Activated naive CD8-positive, alpha-beta T cell (primary cell): ENCODE data around the gene WDR26.
A peak's percentile ranks its signal among the peaks of the same experiment; 100 is the strongest.

Experiments
- H3K27ac Mint-ChIP-seq: one replicate; pipeline ENCODE4 v1.8.0; 2021; ENCODE audit warnings: mixed read lengths
- H3K27me3 Mint-ChIP-seq: one replicate; pipeline ENCODE4 v1.8.0; 2021; ENCODE audit warnings: mixed read lengths
- H3K36me3 Mint-ChIP-seq: one replicate; pipeline ENCODE4 v1.8.0; 2021; ENCODE audit warnings: mixed read lengths
- H3K4me1 Mint-ChIP-seq: one replicate; pipeline ENCODE4 v1.8.0; 2021; ENCODE audit warnings: low read depth, mixed read lengths
- H3K4me3 Mint-ChIP-seq: one replicate; pipeline ENCODE4 v1.8.0; 2021; ENCODE audit warnings: mild to moderate bottlenecking, mixed read lengths
- H3K9me3 Mint-ChIP-seq: one replicate; pipeline ENCODE4 v1.8.0; 2021; ENCODE audit warnings: low read depth, mixed read lengths

Gene WDR26

GRCh38 chr1:224392411-224393249 is 42.0 kb downstream of the WDR26 start:
- Mint-ChIP-seq H3K9me3 (no peaks in the 10 kb centered on the region), H3K27ac (peak overlapping the region; percentile 84), H3K36me3 (peaks cover 24% of the 10 kb centered on the region), H3K4me1 (peaks cover 46% of the 10 kb centered on the region), H3K27me3 (no peaks in the 10 kb centered on the region), H3K4me3 (peak overlapping the region; percentile 39)

GRCh38 chr1:224390517-224390916 is 44.1 kb downstream of the WDR26 start:
- Mint-ChIP-seq H3K27ac (no peak overlapping the region), H3K36me3 (peaks cover 19% of the 10 kb centered on the region), H3K27me3 (no peaks in the 10 kb centered on the region), H3K9me3 (no peaks in the 10 kb centered on the region), H3K4me3 (no peak overlapping the region), H3K4me1 (peaks cover 54% of the 10 kb centered on the region)

GRCh38 chr1:224387943-224388342 is 46.7 kb downstream of the WDR26 start:
- Mint-ChIP-seq H3K27ac (peak overlapping the region; percentile 81), H3K9me3 (no peaks in the 10 kb centered on the region), H3K27me3 (no peaks in the 10 kb centered on the region), H3K36me3 (peaks cover 24% of the 10 kb centered on the region), H3K4me1 (peaks cover 51% of the 10 kb centered on the region), H3K4me3 (peak overlapping the region; percentile 12)

GRCh38 chr1:224387302-224387912 is 47.2 kb downstream of the WDR26 start:
- Mint-ChIP-seq H3K9me3 (no peaks in the 10 kb centered on the region), H3K36me3 (peaks cover 21% of the 10 kb centered on the region)

GRCh38 chr1:224383218-224383617 is 51.4 kb downstream of the WDR26 start:
- Mint-ChIP-seq H3K9me3 (no peaks in the 10 kb centered on the region), H3K4me1 (peaks cover 77% of the 10 kb centered on the region), H3K27ac (no peak overlapping the region), H3K36me3 (peaks cover 18% of the 10 kb centered on the region), H3K4me3 (no peak overlapping the region), H3K27me3 (no peaks in the 10 kb centered on the region)

More at GRCh38 chr1:224387302-224387912, 47.2 kb downstream of the WDR26 start:
- peaks cover 51% of the 10 kb centered on the region for H3K4me1 Mint-ChIP-seq
- no peaks in the 10 kb centered on the region for H3K27me3 Mint-ChIP-seq
- H3K4me3 Mint-ChIP-seq = peak overlapping the region; percentile 42
- peak overlapping the region; percentile 81 for H3K27ac Mint-ChIP-seq

GRCh38 chr1:224381880-224382548 is 52.6 kb downstream of the WDR26 start:
- H3K4me3 Mint-ChIP-seq = peak overlapping the region; percentile 80
- H3K4me1 Mint-ChIP-seq = peaks cover 78% of the 10 kb centered on the region
- peak overlapping the region; percentile 94 for H3K27ac Mint-ChIP-seq
- H3K27me3 Mint-ChIP-seq = no peaks in the 10 kb centered on the region
- peaks cover 24% of the 10 kb centered on the region for H3K36me3 Mint-ChIP-seq
- no peaks in the 10 kb centered on the region for H3K9me3 Mint-ChIP-seq

GRCh38 chr1:224380003-224380402 is 54.6 kb downstream of the WDR26 start:
- H3K4me3 Mint-ChIP-seq = peak overlapping the region; percentile 81
- peaks cover 17% of the 10 kb centered on the region for H3K36me3 Mint-ChIP-seq
- peak overlapping the region; percentile 71 for H3K27ac Mint-ChIP-seq
- no peaks in the 10 kb centered on the region for H3K9me3 Mint-ChIP-seq
- H3K27me3 Mint-ChIP-seq = no peaks in the 10 kb centered on the region
- peaks cover 85% of the 10 kb centered on the region for H3K4me1 Mint-ChIP-seq

GRCh38 chr1:224378855-224379631 is 55.6 kb downstream of the WDR26 start:
- Mint-ChIP-seq H3K4me3 (peak overlapping the region; percentile 81), H3K36me3 (peaks cover 19% of the 10 kb centered on the region), H3K9me3 (no peaks in the 10 kb centered on the region), H3K27ac (peak overlapping the region; percentile 71), H3K27me3 (no peaks in the 10 kb centered on the region), H3K4me1 (peaks cover 90% of the 10 kb centered on the region)

GRCh38 chr1:224377676-224378006 is 57.0 kb downstream of the WDR26 start:
- H3K4me3 Mint-ChIP-seq = peak overlapping the region; percentile 55
- peaks cover 18% of the 10 kb centered on the region for H3K36me3 Mint-ChIP-seq
- H3K4me1 Mint-ChIP-seq = peaks cover 89% of the 10 kb centered on the region
- no peaks in the 10 kb centered on the region for H3K9me3 Mint-ChIP-seq
- no peaks in the 10 kb centered on the region for H3K27me3 Mint-ChIP-seq
- H3K27ac Mint-ChIP-seq = peak overlapping the region; percentile 78

- Mint-ChIP-seq H3K36me3 (peaks cover 26% of the 10 kb centered on the region), H3K27ac (peak overlapping the region; percentile 82), H3K4me1 (peaks cover 76% of the 10 kb centered on the region), H3K9me3 (no peaks in the 10 kb centered on the region), H3K27me3 (no peaks in the 10 kb centered on the region), H3K4me3 (peak overlapping the region; percentile 41)
Observed at GRCh38 chr1:224375059-224375458, 59.5 kb downstream of the WDR26 start.

GRCh38 chr1:224373008-224373590 is 61.5 kb downstream of the WDR26 start:
- no peaks in the 10 kb centered on the region for H3K9me3 Mint-ChIP-seq
- no peaks in the 10 kb centered on the region for H3K27me3 Mint-ChIP-seq
- peaks cover 73% of the 10 kb centered on the region for H3K4me1 Mint-ChIP-seq
- peak overlapping the region; percentile 68 for H3K27ac Mint-ChIP-seq
- no peak overlapping the region for H3K4me3 Mint-ChIP-seq
- H3K36me3 Mint-ChIP-seq = peaks cover 23% of the 10 kb centered on the region

- peaks cover 22% of the 10 kb centered on the region for H3K36me3 Mint-ChIP-seq
- peaks cover 58% of the 10 kb centered on the region for H3K4me1 Mint-ChIP-seq
- no peak overlapping the region for H3K27ac Mint-ChIP-seq
Observed at GRCh38 chr1:224368409-224368808, 66.2 kb downstream of the WDR26 start.

GRCh38 chr1:224359207-224359606 is 75.4 kb downstream of the WDR26 start:
- Mint-ChIP-seq H3K27me3 (no peaks in the 10 kb centered on the region), H3K4me3 (peak overlapping the region; percentile 90), H3K27ac (peak overlapping the region; percentile 75), H3K4me1 (peaks cover 58% of the 10 kb centered on the region), H3K9me3 (no peaks in the 10 kb centered on the region), H3K36me3 (peaks cover 15% of the 10 kb centered on the region)

More at GRCh38 chr1:224368409-224368808, 66.2 kb downstream of the WDR26 start:
- Mint-ChIP-seq H3K27me3 (no peaks in the 10 kb centered on the region), H3K9me3 (no peaks in the 10 kb centered on the region), H3K4me3 (peak overlapping the region; percentile 57)

GRCh38 chr1:224358237-224358636 is 76.4 kb downstream of the WDR26 start:
- no peaks in the 10 kb centered on the region for H3K9me3 Mint-ChIP-seq
- no peaks in the 10 kb centered on the region for H3K27me3 Mint-ChIP-seq
- peaks cover 57% of the 10 kb centered on the region for H3K4me1 Mint-ChIP-seq
- peaks cover 9% of the 10 kb centered on the region for H3K36me3 Mint-ChIP-seq
- peak overlapping the region; percentile 90 for H3K4me3 Mint-ChIP-seq
- H3K27ac Mint-ChIP-seq = peak overlapping the region; percentile 91
